HepG2 (cell line): ENCODE results near the gene AFF4. TPM values are rescaled to one million over a fixed set of nuclear protein-coding genes. Genes with fewer than 3 reads are reported as not detected.

ENCODE experiments used
- ATAC-seq: fragments of 200-7000 bp; cut with Tn5 transposase; 3 replicates; pipeline ENCODE4 v1.9.1; 2020; ENCODE audit warnings: mild to moderate bottlenecking, moderate library complexity
- BruUV-seq: library from RNA; stranded (reverse); fragments of 400-500 nt; replicated peaks from 2 replicates; lab custom pipeline; 2021; lab: Mats Ljungman, UMichigan
- CTCF ChIA-PET: fragments of 300-600 bp; formaldehyde crosslinking; extraction: SDS; loops from one replicate; lab custom pipeline; 2021; ENCODE audit warnings: low total read pairs, inconsistent platforms, low intra/inter-chr PET ratio; lab: Yijun Ruan, JAX
- POLR2A ChIA-PET: fragments of 350-600 bp; sonication (Branson Sonifier 250); formaldehyde crosslinking; loops from one replicate; lab custom pipeline; 2020; ENCODE audit warnings: antibody characterized with exemption, inconsistent platforms; lab: Yijun Ruan, JAX
- DNase-seq: peaks from one replicate; pipeline ENCODE4 v3.0.0-alpha.2; 2015; ENCODE audit warnings: low spot score
- FAIRE-seq: peaks from 3 replicates; lab custom pipeline; 2011; peaks lifted over from hg19 to GRCh38; lab: Jason Lieb, UNC
- H2AFZ ChIP-seq: one replicate; pipeline ENCODE4 v1.6.1; 2011; ENCODE audit warnings: low read length, inconsistent platforms
- H3K27ac ChIP-seq: fragments of 300-600 bp; 3 replicates; pipeline ENCODE4 v1.8.0; 2011; ENCODE audit warnings: mixed run types, mild to moderate bottlenecking, mixed read lengths, low read length, inconsistent platforms; ENCODE audit not compliant: insufficient read depth; ENCODE audit errors: extremely low read length
- H3K27me3 ChIP-seq, 2 experiments: fragments of 200-600 bp in 1 of 2; 2 replicates in 1 of 2; 3 replicates in 1 of 2; pipeline versions ENCODE4 v1.6.0 to v1.8.0; 2011; ENCODE audit warnings: low read length in 2 of 2, mild to moderate bottlenecking in 2 of 2, moderate library complexity in 2 of 2, inconsistent platforms in 1 of 2; ENCODE audit not compliant: insufficient read depth in 2 of 2, control insufficient read depth in 1 of 2
- H3K36me3 ChIP-seq, 2 experiments: fragments of 200-600 bp in 1 of 2; replicated peaks in 1 of 2; 2 replicates in 1 of 2; 3 replicates in 1 of 2; pipeline versions ENCODE4 v1.5.1 to v1.8.0; 2011; ENCODE audit warnings: low read length in 2 of 2, inconsistent platforms in 1 of 2; ENCODE audit not compliant: insufficient read depth in 2 of 2, control insufficient read depth in 1 of 2
- H3K4me1 ChIP-seq: 2 replicates; pipeline ENCODE4 v1.5.1; 2012; ENCODE audit warnings: low read length, inconsistent platforms; ENCODE audit not compliant: insufficient read depth
- H3K4me2 ChIP-seq: 2 replicates; pipeline ENCODE4 v1.6.0; 2011; ENCODE audit warnings: low read depth, low read length, inconsistent platforms
- H3K4me3 ChIP-seq, 3 experiments: fragments of 200-600 bp in 1 of 3; sonication (generic), shearing (Covaris generic) in 1 of 3; replicated peaks in 1 of 3; 2 replicates each; pipeline ENCODE4 v1.5.1; 2011 to 2016; ENCODE audit warnings: low read length in 3 of 3, inconsistent platforms in 2 of 3, low read depth in 2 of 3, mild to moderate bottlenecking in 2 of 3, control low read depth in 1 of 3, mixed read lengths in 1 of 3; ENCODE audit not compliant: insufficient read depth in 1 of 3
- H3K79me2 ChIP-seq: one replicate; pipeline ENCODE4 v1.6.1; 2011; ENCODE audit warnings: low read length, inconsistent platforms; ENCODE audit not compliant: insufficient read depth
- H3K9ac ChIP-seq: 2 replicates; pipeline ENCODE4 v1.6.0; 2011; ENCODE audit warnings: mild to moderate bottlenecking, low read depth, low read length, inconsistent platforms; ENCODE audit not compliant: insufficient read depth
- H3K9me3 ChIP-seq: 2 replicates; pipeline ENCODE4 v1.5.1; 2012; ENCODE audit warnings: mild to moderate bottlenecking, low read length
- H4K20me1 ChIP-seq: 2 replicates; pipeline ENCODE4 v1.6.0; 2011; ENCODE audit warnings: inconsistent platforms, mild to moderate bottlenecking, low read length, moderate library complexity; ENCODE audit not compliant: insufficient read depth
- EZH2 ChIP-seq: conservative IDR thresholded peaks from 2 replicates; pipeline ENCODE4 v1.6.1; 2012; ENCODE audit warnings: mild to moderate bottlenecking, low read depth, low read length, moderate library complexity
- KDM1A ChIP-seq: IDR thresholded peaks from 2 replicates; pipeline ENCODE4 v1.6.1; 2016; ENCODE audit warnings: missing compliant biosample characterization
- KDM2A ChIP-seq: sonication (generic); formaldehyde crosslinking; IDR thresholded peaks from 2 replicates; pipeline ENCODE4 v1.4.0; 2020; ENCODE audit warnings: low read depth, missing genetic modification reagents, borderline replicate concordance
- NCOA5 ChIP-seq: sonication (generic); formaldehyde crosslinking; IDR thresholded peaks from 2 replicates; pipeline ENCODE4 v1.4.0; 2020; ENCODE audit warnings: missing genetic modification reagents
- PCBP1 ChIP-seq: fragments of 200-400 bp; formaldehyde crosslinking; IDR thresholded peaks from 2 replicates; pipeline ENCODE4 v1.6.1; 2017; ENCODE audit warnings: mild to moderate bottlenecking, low read depth, low read length, borderline replicate concordance
- PHF21A ChIP-seq: sonication (generic); formaldehyde crosslinking; IDR thresholded peaks from 2 replicates; pipeline ENCODE4 v1.5.0; 2020; ENCODE audit warnings: mild to moderate bottlenecking, missing genetic modification reagents
- SMAD3 ChIP-seq: sonication (generic); formaldehyde crosslinking; IDR thresholded peaks from 2 replicates; pipeline ENCODE4 v1.4.0; 2020; ENCODE audit warnings: missing genetic modification reagents
- U2AF2 ChIP-seq: fragments of 200-400 bp; formaldehyde crosslinking; IDR thresholded peaks from 2 replicates; pipeline ENCODE4 v1.6.1; 2017; ENCODE audit warnings: low read depth, mild to moderate bottlenecking, low read length
- ZBTB7B ChIP-seq: sonication (generic); formaldehyde crosslinking; IDR thresholded peaks from 2 replicates; pipeline ENCODE4 v1.4.0; 2020; ENCODE audit warnings: missing genetic modification reagents
- ZNF207 ChIP-seq: fragments of 450-650 bp; IDR thresholded peaks from 2 replicates; pipeline ENCODE4 v1.6.1; 2016; ENCODE audit warnings: antibody characterized with exemption, borderline replicate concordance
- ZNF224 ChIP-seq: sonication (generic); formaldehyde crosslinking; IDR thresholded peaks from 2 replicates; pipeline ENCODE4 v1.5.0; 2020; ENCODE audit warnings: mild to moderate bottlenecking, missing genetic modification reagents
- ZNF383 ChIP-seq: sonication (generic); formaldehyde crosslinking; IDR thresholded peaks from 2 replicates; pipeline ENCODE4 v1.4.0; 2020; ENCODE audit warnings: missing genetic modification reagents, mild to moderate bottlenecking, borderline replicate concordance
- ZNF546 ChIP-seq: sonication (generic); formaldehyde crosslinking; conservative IDR thresholded peaks from 2 replicates; pipeline ENCODE4 v1.8.1; 2023; ENCODE audit warnings: mild to moderate bottlenecking, missing genetic modification reagents
- ZXDC ChIP-seq: sonication (generic); formaldehyde crosslinking; IDR thresholded peaks from 2 replicates; pipeline ENCODE4 v1.5.0; 2020; ENCODE audit warnings: mild to moderate bottlenecking, missing genetic modification reagents
- WGBS: methylation state at CpG from one replicate; pipeline ENCODE4 v1.1.6; 2017; ENCODE audit warnings: low lambda C conversion rate; 5-methylcytosine and 5-hydroxymethylcytosine counted together
- in situ Hi-C: cut with HindIII; loops from 2 replicates; pipeline ENCODE4 v1.10.0; 2017; ENCODE audit warnings: low pct_unique_long_range_greater_than_20kb; ENCODE audit not compliant: extremely low pct_ligation_motif_present
- intact Hi-C: fragments of 100-400 bp; cut with micrococcal nuclease; formaldehyde crosslinking; loops from one replicate; pipeline ENCODE4 v1.10.0; 2022; ENCODE audit not compliant: unreplicated experiment
- polyA plus RNA-seq, 8 experiments: library from polyadenylated mRNA; depleted of rRNA in 3 of 8; stranded (reverse) in 7 of 8; unstranded in 1 of 8; fragments of >200 nt; fragmentation: Illumina TruSeq in 4 of 8; extraction: Trizol in 4 of 8; gene quantifications; 2 replicates each; pipeline versions ENCODE4 v1.2.1 to v1.2.3, GENCODE V29; 2011 to 2016; ENCODE audit warnings: low read depth in 4 of 8, missing spikeins in 1 of 8, mixed read lengths in 1 of 8; ENCODE audit not compliant: insufficient read depth in 1 of 8
- total RNA-seq, 5 experiments: library from RNA; depleted of rRNA; stranded (reverse); fragments of >200 nt; fragmentation: Illumina TruSeq; extraction: Trizol; gene quantifications; 2 replicates each; pipeline ENCODE4 v1.2.3, GENCODE V29; 2016; ENCODE audit warnings: low read depth in 1 of 5

The AFF4 gene
- total and polyA plus RNA-seq, 2 of the 13 experiments (the other 11 are each of a cell fraction or from before 2014, with no cell fraction given), result 22.1 to 25.5 TPM

- no peak for FAIRE-seq
- in situ Hi-C loops, result loop anchor here (5.0 kb wide), 1 partner anchor 40 kb away; the partner anchor contains the start of gene LEAP2
Observed at GRCh38 chr5:132832612-132833011, 130.8 kb downstream of the AFF4 start.

More at GRCh38 chr5:132832612-132833011, 130.8 kb downstream of the AFF4 start:
- no peak overlapping the region for H2AFZ ChIP-seq
- no peak for ATAC-seq
- peaks cover 75% of the 10 kb centered on the region for H3K4me1 ChIP-seq
- no peak overlapping the region for H3K4me2 ChIP-seq
- H3K9me3 ChIP-seq, result no peaks in the 10 kb centered on the region
- H3K36me3 ChIP-seq, result no peaks in the 10 kb centered on the region
- H3K9ac ChIP-seq, result no peak overlapping the region
- peaks cover 26% of the 10 kb centered on the region for H3K79me2 ChIP-seq
- no peak overlapping the region for H3K27ac ChIP-seq
- H3K27me3 ChIP-seq, result no peaks in the 10 kb centered on the region
- 90% methylated on average over 5 of the region's 5 CpGs for WGBS
- H4K20me1 ChIP-seq, result no peaks in the 10 kb centered on the region
- intact Hi-C loops, result no loop called here
- ChIA-PET CTCF (no interaction called here), POLR2A (interaction anchor here (0.8 to 6.6 kb wide), 3 partner anchors 35 to 50 kb away, joined by 4 to 91 read pairs (median 22); partner anchors contain the start of genes GDF9 and UQCRQ)
- TF ChIP-seq SMAD3 (CRISPR knock-in tag) (no peak), KDM1A (CRISPR knock-in tag) (no peak), ZNF224 (CRISPR knock-in tag) (no peak), PHF21A (no peak), ZNF546 (CRISPR knock-in tag) (no peak), PCBP1 (no peak), ZBTB7B (no peak), ZNF383 (no peak), ZNF207 (no peak), NCOA5 (CRISPR knock-in tag) (no peak), EZH2 (no peak), U2AF2 (no peak), KDM2A (no peak), ZXDC (no peak)
- no TSS peak for BruUV-seq
- no peak for DNase-seq
- H3K4me3 ChIP-seq, result no peak overlapping the region
